ENCODE results near the gene PSAP.

DNA sequence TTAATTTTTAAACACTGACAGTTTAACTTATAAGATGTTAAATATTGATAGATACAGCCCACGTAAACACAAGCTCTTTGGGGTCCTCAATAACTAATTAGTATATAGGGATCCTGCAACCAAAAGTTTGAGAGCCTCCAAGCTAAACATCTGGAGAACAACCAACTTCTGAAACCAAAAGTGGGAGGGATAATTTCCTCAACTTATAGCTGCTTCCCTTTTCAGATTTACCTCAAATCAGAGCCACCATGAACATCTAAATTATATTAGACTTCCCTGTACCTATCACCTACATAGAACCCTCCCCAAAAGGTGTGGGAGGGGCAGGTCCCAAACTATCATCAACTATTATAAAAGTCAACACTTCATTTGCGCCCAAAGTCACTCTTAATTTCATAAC, 8.6 kb downstream of the PSAP start:
- TF ChIP-seq, protein P1, sequence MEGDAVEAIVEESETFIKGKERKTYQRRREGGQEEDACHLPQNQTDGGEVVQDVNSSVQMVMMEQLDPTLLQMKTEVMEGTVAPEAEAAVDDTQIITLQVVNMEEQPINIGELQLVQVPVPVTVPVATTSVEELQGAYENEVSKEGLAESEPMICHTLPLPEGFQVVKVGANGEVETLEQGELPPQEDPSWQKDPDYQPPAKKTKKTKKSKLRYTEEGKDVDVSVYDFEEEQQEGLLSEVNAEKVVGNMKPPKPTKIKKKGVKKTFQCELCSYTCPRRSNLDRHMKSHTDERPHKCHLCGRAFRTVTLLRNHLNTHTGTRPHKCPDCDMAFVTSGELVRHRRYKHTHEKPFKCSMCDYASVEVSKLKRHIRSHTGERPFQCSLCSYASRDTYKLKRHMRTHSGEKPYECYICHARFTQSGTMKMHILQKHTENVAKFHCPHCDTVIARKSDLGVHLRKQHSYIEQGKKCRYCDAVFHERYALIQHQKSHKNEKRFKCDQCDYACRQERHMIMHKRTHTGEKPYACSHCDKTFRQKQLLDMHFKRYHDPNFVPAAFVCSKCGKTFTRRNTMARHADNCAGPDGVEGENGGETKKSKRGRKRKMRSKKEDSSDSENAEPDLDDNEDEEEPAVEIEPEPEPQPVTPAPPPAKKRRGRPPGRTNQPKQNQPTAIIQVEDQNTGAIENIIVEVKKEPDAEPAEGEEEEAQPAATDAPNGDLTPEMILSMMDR (conservative IDR thresholded peaks at IDR 0.05; ENCODE audit: low read depth, low read length): no peak
- TF ChIP-seq EZH2 (IDR thresholded peaks at IDR 0.05; ENCODE audit: borderline replicate concordance, low read depth, low read length, poor library complexity, severe bottlenecking): no peak
